ENCODE data around the gene SMIM28.

The SMIM28 gene

GRCh38 chr6:138397128-138398122 lies 19.7 kb downstream of the SMIM28 start (continued):
- TF ChIP-seq PATZ1 (CRISPR knock-in tag; IDR thresholded peaks at IDR 0.05; ENCODE audit: borderline replicate concordance) (no peak), TSHZ2 (CRISPR knock-in tag; IDR thresholded peaks at IDR 0.05) (no peak), ZC3H10 (CRISPR knock-in tag; IDR thresholded peaks at IDR 0.05) (no peak), CSDC2 (CRISPR knock-in tag; IDR thresholded peaks at IDR 0.05) (no peak), ZFP3 (CRISPR knock-in tag; IDR thresholded peaks at IDR 0.05) (no peak), ZNF8 (CRISPR knock-in tag; IDR thresholded peaks at IDR 0.05) (no peak), ZNF70 (CRISPR knock-in tag; IDR thresholded peaks at IDR 0.05) (no peak)

GRCh38 chr6:138400326-138400725 lies 22.6 kb downstream of the SMIM28 start:
- ATAC-seq = no peak
- TF ChIP-seq ZFP3 (CRISPR knock-in tag; IDR thresholded peaks at IDR 0.05) = no peak
- TF ChIP-seq CREB5 (CRISPR knock-in tag; IDR thresholded peaks at IDR 0.05; ENCODE audit: low read depth) = no peak
- TF ChIP-seq SNAI2 (CRISPR knock-in tag; IDR thresholded peaks at IDR 0.05) = no peak
- TF ChIP-seq ARNTL (CRISPR knock-in tag; IDR thresholded peaks at IDR 0.05; ENCODE audit: borderline replicate concordance, low read depth) = no peak
- no peak for TF ChIP-seq BACH2 (CRISPR knock-in tag; IDR thresholded peaks at IDR 0.05; ENCODE audit: borderline replicate concordance)
- no peak for TF ChIP-seq TSHZ2 (CRISPR knock-in tag; IDR thresholded peaks at IDR 0.05)
- TF ChIP-seq ZFP30 (CRISPR knock-in tag; IDR thresholded peaks at IDR 0.05) = no peak
- no peak for TF ChIP-seq PATZ1 (CRISPR knock-in tag; IDR thresholded peaks at IDR 0.05; ENCODE audit: borderline replicate concordance)
- no peak for TF ChIP-seq OSR1 (CRISPR knock-in tag; IDR thresholded peaks at IDR 0.05)
- TF ChIP-seq GLIS3 (CRISPR knock-in tag; IDR thresholded peaks at IDR 0.05) = no peak
- no peak for TF ChIP-seq ZNF565 (CRISPR knock-in tag; conservative IDR thresholded peaks at IDR 0.05; ENCODE audit: low read depth)
- no peak for TF ChIP-seq CSRNP3 (CRISPR knock-in tag; IDR thresholded peaks at IDR 0.05)
- TF ChIP-seq RARB (CRISPR knock-in tag; IDR thresholded peaks at IDR 0.05) = no peak
- TF ChIP-seq TCF4 (CRISPR knock-in tag; IDR thresholded peaks at IDR 0.05; ENCODE audit: borderline replicate concordance) = no peak
- no peak for TF ChIP-seq TOX (CRISPR knock-in tag; IDR thresholded peaks at IDR 0.05; ENCODE audit: borderline replicate concordance)
- TF ChIP-seq PPARA (CRISPR knock-in tag; IDR thresholded peaks at IDR 0.05; ENCODE audit: borderline replicate concordance) = no peak
